ENCODE data around the gene CHRNA4. TPM values are rescaled to one million over a fixed set of nuclear protein-coding genes. Genes with fewer than 3 reads are reported as not detected.
"Not testable (repeated sequence)": the region's sequence is repeated elsewhere in the genome, so short reads cannot be mapped to it uniquely, and the experiment has no call there.

CHRNA4 gene
- polyA plus RNA-seq, 1 donor: 0.25 TPM

- no peak for DNase-seq
These were observed 36.8 kb upstream of the CHRNA4 start for GRCh38 chr20:63397946-63398450.

DNA sequence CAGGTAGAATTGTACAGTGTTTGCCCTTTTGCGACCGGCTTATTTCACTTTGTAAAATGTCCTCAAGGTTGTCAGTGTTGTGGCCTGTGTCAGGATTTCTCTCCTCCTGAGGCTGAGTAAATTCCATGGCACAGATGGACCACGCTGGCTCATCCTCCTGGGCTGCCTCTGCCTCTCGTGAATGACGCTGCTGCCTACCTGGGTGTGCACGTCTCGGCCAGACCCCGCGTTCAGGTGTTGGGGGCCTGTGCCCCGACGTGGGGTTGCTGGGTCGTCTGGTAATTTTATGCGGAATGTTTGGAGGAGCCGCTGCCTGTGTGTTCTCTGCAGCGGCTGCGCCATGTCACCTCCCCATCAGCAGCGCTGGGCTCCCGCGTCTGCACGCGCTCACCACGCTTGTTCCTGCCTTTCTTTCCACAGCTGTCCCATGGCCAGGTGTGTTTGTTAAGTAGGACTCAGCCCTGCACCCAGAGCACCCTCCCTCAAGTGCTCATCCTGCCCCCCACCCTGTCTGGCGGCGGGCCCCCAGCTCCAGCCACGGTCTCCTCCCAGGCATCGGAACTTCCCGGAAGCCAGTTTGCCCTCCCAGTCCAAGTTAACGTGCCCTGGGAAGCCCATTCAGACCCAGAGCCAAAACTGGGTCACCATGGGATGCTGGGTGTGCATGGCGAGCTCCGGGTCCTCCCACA, 36.1 kb upstream of the CHRNA4 start:
- no peak for DNase-seq

GRCh38 chr20:63396300-63396699, 35.2 kb upstream of the CHRNA4 start:
- no peak for DNase-seq

DNA sequence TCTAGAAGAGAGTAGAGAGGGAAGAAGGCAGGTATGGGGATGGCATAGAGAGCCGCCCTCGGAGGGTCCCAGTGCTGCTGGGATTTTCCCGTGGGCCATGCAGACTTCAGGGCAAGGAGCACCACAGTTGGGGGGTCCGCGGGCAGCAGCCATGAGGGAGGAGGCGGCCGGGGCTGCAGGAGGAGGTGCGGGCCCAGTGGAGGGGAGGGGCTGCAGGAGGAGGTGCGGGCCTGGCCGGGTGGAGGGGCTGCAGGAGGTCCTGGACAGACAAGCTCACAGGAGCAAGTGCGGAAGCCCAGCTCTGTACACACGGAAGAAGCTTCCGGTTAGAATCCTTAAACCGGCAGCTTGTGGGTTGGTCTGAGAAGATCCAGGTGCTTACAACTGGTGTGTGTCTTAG, 34.6 kb upstream of the CHRNA4 start:
- no peak for DNase-seq

- DNase-seq: no peak
These were observed 33.8 kb upstream of the CHRNA4 start for GRCh38 chr20:63394920-63395455.

DNA sequence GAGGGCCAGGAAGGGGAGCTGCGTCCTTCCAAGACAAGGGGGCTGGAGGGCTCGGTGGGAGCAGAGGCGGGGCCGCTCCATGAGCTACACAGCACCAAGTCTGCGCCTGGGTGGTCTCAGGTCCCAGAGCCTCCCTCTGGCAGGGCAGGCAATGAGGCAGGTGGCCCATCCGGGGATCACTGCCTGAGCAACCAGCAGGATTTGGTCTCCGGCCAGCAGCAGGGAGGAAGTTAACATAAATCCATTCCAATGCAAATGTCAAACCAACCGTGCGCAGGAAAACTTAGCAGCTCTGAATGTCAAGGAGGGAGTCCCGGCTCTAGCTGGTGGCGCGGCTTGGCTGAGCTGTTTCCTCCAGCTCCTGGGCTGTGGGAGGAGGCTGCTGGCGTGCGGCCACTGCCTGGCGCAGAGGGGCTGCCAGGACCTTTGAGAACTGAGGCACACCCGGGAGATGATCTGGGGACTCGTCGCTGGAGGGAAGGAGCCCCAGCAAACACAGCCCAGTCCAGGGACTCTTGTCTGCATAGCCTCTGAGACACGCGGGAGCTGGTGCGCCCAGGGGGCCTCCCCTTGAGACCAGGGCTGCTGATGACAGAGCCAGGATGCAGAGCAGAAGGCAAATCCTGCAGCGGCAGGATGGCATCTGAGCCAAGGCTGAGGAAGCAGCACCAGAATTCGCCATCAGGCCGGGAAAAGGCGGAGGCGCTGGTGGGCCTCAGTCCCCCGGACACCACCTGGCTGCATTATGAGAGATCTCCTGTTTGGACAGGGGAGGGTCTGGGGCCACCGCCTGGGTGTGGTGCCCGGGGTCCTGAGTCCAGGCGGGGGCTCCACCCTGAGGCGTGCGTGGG, 33.1 kb upstream of the CHRNA4 start:
- no peak for DNase-seq

GRCh38 chr20:63393566-63393965, 32.4 kb upstream of the CHRNA4 start:
- DNase-seq: no peak

GRCh38 chr20:63392465-63393365, 31.6 kb upstream of the CHRNA4 start:
- no peak for DNase-seq

DNA sequence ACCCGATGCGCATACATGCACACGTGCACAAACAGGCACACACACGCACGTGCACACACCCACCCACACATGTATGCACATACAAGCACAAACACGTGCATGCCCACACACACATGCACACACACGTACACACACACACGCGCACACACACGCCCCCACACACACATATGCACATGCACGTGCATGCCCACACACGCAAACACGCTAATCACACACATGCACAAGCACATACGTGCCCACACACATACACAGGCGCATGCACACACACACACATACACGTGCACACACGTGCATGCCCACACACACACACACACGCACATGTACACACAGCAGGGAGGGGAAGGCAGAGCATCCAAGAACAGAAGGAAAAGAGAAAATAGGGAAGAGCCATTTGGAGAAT, 26.8 kb upstream of the CHRNA4 start:
- no peak for DNase-seq

GRCh38 chr20:63387393-63387792, 26.2 kb upstream of the CHRNA4 start:
- no peak for DNase-seq

- no peak for DNase-seq
These were observed 25.3 kb upstream of the CHRNA4 start for GRCh38 chr20:63386491-63386890.

DNA sequence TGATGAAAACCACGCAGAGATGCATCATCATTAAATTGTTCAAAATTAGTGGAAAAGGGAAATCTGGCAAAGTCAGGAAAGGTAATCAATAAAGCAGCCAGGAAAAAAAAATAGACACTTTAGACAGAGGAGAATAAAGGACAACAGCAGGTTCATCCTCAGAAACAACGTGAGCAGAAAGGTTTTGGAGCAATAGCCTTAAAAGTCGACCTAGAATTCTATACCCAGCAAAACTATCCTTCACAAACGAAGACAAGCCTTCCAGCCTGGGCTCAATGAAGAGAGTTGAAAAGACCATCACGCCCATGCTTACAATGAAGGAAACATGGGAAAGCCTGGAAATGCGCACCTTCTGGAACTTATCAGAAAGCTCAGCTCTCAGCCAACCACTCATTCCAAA, 24.7 kb upstream of the CHRNA4 start:
- no peak for DNase-seq

- DNase-seq: no peak
These were observed 23.2 kb upstream of the CHRNA4 start for GRCh38 chr20:63384336-63384735.

GRCh38 chr20:63383556-63383955, 22.4 kb upstream of the CHRNA4 start:
- no peak for DNase-seq

DNA sequence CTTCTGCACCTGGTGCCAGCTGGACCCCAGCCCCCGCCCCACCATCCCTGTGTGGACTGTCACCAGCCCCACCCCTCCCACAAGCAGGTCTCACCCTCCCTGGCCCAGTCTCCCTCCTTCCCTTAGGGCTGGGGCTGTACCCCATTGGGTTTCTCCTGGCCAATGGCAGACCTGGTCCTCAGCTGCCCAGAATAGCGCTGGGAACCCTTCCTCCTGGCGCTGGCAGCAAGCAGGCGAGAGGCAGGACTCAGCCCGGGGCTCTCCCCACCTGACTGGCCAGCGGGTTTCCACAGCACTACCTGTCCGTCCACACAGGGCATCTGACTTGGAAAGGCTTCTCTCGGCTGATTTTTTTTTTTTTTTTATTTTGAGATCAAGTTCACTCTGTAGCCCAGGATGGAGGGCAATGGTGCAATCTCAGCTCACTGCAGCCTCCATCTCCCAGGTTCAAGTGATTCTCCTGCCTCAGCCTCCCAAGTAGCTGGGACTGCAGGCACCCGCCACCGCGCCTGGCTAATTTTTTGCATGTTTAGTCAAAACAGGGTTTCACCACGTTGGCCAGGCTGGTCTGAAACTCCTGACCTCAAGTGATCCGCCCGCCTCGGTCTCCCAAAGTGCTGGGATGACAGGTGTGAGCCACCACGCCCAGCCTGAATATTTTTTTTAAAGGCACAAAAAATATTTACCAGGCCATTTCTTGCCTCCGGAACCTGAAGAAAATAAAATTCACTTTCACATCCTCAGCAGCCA, 21.6 kb upstream of the CHRNA4 start:
- DNase-seq: no peak

DNA sequence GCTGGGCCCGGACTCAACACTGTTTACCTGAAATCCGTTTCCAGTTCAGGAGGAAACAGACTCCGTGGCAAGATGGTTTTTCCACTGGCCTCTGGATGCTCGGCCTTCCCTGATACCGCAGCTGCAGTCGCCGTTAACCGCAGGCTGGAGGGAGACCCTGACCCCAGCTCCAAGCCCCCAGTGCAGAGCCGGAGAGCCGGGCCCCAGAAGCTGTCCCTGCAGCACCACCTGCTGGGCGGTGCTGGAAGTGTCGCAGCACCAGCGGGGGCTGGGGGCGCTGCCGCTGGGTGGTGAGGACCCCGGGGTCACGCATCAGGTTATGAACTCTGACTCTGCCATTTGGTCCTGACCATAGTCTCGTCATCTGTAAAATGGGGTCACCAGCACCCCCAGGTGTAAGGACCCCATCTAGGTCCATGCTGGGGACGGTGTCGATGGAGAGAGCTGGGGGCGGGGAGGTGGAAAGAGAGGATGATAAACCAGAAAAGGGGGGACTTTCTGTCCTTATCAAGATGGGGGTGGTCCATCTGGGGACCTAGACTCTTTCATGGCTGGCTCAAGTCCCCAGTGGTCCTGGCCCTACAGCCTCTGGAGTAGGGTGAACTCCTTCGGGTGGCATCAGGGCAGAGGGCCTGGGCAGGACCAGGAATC, 20.8 kb upstream of the CHRNA4 start:
- no peak for DNase-seq

- DNase-seq: no peak
These were observed 19.3 kb upstream of the CHRNA4 start for GRCh38 chr20:63380346-63380870.

GRCh38 chr20:63379872-63380271, 18.7 kb upstream of the CHRNA4 start:
- DNase-seq: not testable (repeated sequence)

DNA sequence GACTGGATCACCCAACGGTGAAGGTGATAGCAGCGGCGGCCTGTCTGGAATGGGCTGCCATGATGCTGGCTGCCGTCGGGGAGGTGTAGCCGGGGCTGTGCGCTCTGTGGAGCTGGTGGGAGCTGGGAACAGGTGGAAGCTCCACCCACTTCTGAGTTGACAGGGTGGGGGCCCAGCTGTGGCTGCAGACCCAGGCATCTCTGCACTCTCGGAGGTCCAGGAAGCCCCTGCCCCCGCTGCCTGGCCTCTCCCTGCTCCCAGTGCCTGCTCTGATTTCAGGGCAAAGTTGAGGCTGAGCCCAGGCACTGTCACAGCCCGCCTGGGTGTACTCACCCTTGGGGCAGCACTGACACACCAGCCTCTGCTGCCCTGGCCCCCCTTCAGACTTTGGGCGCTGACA, 18.1 kb upstream of the CHRNA4 start:
- no peak for DNase-seq

DNA sequence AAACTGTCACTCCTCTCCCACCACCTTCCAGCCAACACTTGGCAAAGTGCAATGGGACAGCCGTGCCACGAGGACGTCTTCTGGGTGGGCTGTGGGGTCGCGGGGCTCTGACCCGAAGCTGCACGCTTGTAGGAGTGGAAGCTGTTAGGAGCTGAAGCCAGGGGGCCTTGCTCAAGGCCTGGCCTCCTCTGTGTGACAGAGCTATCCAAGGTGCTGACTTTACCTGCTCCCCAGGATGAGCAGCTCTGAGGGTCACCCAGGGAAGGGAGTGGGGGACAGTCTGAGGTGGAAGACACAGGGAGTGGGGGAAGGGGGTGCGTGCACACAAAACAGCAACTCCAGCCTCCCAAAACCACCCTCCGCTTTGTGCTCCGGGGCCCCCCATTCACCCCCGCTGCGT, 17.5 kb upstream of the CHRNA4 start:
- DNase-seq: no peak

DNA sequence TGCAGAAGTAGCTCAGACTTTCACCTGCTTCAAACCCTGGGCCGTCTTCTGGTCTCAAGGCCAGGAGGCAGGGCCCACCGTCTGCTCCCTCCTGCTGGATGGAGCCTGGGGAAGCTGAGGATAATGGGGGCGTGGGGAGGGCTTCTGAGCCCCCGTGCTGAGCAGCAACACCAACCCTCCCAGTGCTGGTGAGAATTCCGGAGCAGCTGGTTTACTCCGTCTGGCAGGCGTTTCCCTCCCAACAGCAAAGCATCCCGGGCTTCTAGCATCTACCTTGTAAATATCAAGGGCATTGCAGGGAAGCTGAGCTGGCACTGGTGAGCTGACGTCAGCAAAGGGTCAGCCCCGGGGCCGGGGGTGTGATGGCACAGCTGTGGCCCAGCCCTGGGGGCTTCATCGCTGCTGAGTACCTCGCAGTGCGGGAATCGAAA, 16.8 kb upstream of the CHRNA4 start:
- no peak for DNase-seq

Data from hindlimb muscle (tissue), 1 donor.